Mesendoderm (in vitro differentiated cells): ENCODE data around the gene BLID.

Experiments
- DNase-seq: peaks from one replicate; pipeline ENCODE4 v3.0.0; 2013
- H2AK5ac ChIP-seq: 2 replicates; pipeline ENCODE4 v1.6.1; 2013; ENCODE audit warnings: low read length, inconsistent platforms
- H2BK120ac ChIP-seq: 2 replicates; pipeline ENCODE4 v1.6.1; 2013; ENCODE audit warnings: low read depth, mild to moderate bottlenecking, low read length, moderate library complexity, mixed read lengths
- H2BK15ac ChIP-seq: replicated peaks from 2 replicates; pipeline ENCODE4 v1.6.1; 2013; ENCODE audit warnings: low read depth, mild to moderate bottlenecking, moderate library complexity
- H2BK5ac ChIP-seq: 2 replicates; pipeline ENCODE4 v1.6.1; 2013; ENCODE audit warnings: low read length, inconsistent platforms
- H3K18ac ChIP-seq: 2 replicates; pipeline ENCODE4 v1.6.1; 2013; ENCODE audit warnings: mild to moderate bottlenecking, low read length, mixed read lengths
- H3K23ac ChIP-seq: one replicate; pipeline ENCODE4 v1.6.1; 2013; ENCODE audit warnings: low read length
- H3K27ac ChIP-seq: 2 replicates; pipeline ENCODE4 v1.5.1; 2013; ENCODE audit warnings: low read depth, mild to moderate bottlenecking, inconsistent platforms, low read length, moderate library complexity
- H3K27me3 ChIP-seq: 2 replicates; pipeline ENCODE4 v1.6.1; 2013; ENCODE audit warnings: low read length, control low read depth, mild to moderate bottlenecking, inconsistent platforms; ENCODE audit not compliant: insufficient read depth, poor library complexity
- H3K36me3 ChIP-seq: 2 replicates; pipeline ENCODE4 v1.6.1; 2013; ENCODE audit warnings: low read length, inconsistent platforms; ENCODE audit not compliant: control insufficient read depth, insufficient read depth
- H3K4ac ChIP-seq: one replicate; pipeline ENCODE4 v1.6.1; 2013; ENCODE audit warnings: low read depth, mild to moderate bottlenecking, low read length, moderate library complexity
- H3K4me1 ChIP-seq: 2 replicates; pipeline ENCODE4 v1.6.1; 2013; ENCODE audit warnings: low read depth, low read length, inconsistent platforms; ENCODE audit not compliant: control insufficient read depth
- H3K4me2 ChIP-seq: 2 replicates; pipeline ENCODE4 v1.6.1; 2013; ENCODE audit warnings: low read length
- H3K4me3 ChIP-seq: 2 replicates; pipeline ENCODE4 v1.5.1; 2013; ENCODE audit warnings: mild to moderate bottlenecking, low read length
- H3K56ac ChIP-seq: one replicate; pipeline ENCODE4 v1.6.1; 2013; ENCODE audit warnings: low read length
- H3K79me1 ChIP-seq: 2 replicates; pipeline ENCODE4 v1.6.1; 2013; ENCODE audit warnings: low read length, inconsistent platforms
- H3K79me2 ChIP-seq: 2 replicates; pipeline ENCODE4 v1.6.1; 2013; ENCODE audit warnings: mild to moderate bottlenecking, low read length; ENCODE audit not compliant: control insufficient read depth, insufficient read depth
- H3K9ac ChIP-seq: 2 replicates; pipeline ENCODE4 v1.6.1; 2013; ENCODE audit warnings: low read length, inconsistent platforms
- H4K5ac ChIP-seq: one replicate; pipeline ENCODE4 v1.6.1; 2013; ENCODE audit warnings: low read length
- H4K8ac ChIP-seq: one replicate; pipeline ENCODE4 v1.6.1; 2013; ENCODE audit warnings: low read depth, mild to moderate bottlenecking, control low read depth, low read length, moderate library complexity
- WGBS: extraction: QIAGEN DNeasy Blood & Tissue Kit; methylation state at CpG from one replicate; pipeline ENCODE4 v1.1.7; 2013; ENCODE audit warnings: low lambda C conversion rate, missing lambda C conversion rate; ENCODE audit not compliant: insufficient coverage; ENCODE audit errors: extremely low coverage; 5-methylcytosine and 5-hydroxymethylcytosine counted together

BLID gene

GRCh38 chr11:122145715-122146274 is 29.8 kb upstream of the BLID start:
- H3K27ac ChIP-seq, result no peak overlapping the region
- H2BK15ac ChIP-seq, result no peak overlapping the region
- no peak overlapping the region for H3K4me2 ChIP-seq
- no peak overlapping the region for H4K5ac ChIP-seq
- H3K56ac ChIP-seq, result no peak overlapping the region
- H3K9ac ChIP-seq, result no peak overlapping the region
- H3K23ac ChIP-seq, result no peak overlapping the region
- H3K4ac ChIP-seq, result no peak overlapping the region
- no peaks in the 10 kb centered on the region for H3K27me3 ChIP-seq
- H3K18ac ChIP-seq, result no peak overlapping the region
- no peak overlapping the region for H2AK5ac ChIP-seq
- H3K79me2 ChIP-seq, result no peaks in the 10 kb centered on the region
- H2BK5ac ChIP-seq, result no peak overlapping the region
- H3K36me3 ChIP-seq, result no peaks in the 10 kb centered on the region
- no peaks in the 10 kb centered on the region for H3K4me1 ChIP-seq
- no peak overlapping the region for H4K8ac ChIP-seq
- H2BK120ac ChIP-seq, result no peak overlapping the region
- no peak overlapping the region for H3K4me3 ChIP-seq
- no peaks in the 10 kb centered on the region for H3K79me1 ChIP-seq
- no peak for DNase-seq

DNA sequence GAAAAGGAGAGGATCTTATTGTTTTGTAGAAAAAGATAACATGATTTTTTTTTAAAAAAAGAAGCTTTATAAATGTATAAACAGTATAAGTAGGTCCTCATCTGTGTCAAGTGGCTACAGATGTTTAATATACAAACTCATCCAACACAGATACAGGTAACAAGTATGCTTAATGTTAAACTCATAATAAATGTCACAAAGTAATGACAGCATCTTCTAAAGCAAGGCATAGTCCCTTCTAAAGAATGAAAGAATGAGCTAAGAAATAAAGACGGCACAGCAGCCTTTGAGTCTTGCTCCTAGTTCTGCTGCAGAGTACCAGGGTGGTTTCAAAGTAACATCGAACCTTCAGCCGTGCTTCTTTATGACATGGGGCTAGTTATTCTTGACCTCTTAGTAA is 28.7 kb upstream of the BLID start:
- Histone ChIP-seq H2BK120ac (no peak overlapping the region), H3K27ac (no peak overlapping the region), H3K79me1 (no peaks in the 10 kb centered on the region), H3K23ac (no peak overlapping the region), H2BK5ac (no peak overlapping the region), H3K36me3 (no peaks in the 10 kb centered on the region), H2BK15ac (no peak overlapping the region), H4K5ac (no peak overlapping the region), H3K18ac (no peak overlapping the region), H3K56ac (no peak overlapping the region), H3K4ac (no peak overlapping the region), H3K4me1 (no peaks in the 10 kb centered on the region), H3K9ac (no peak overlapping the region), H3K4me3 (no peak overlapping the region), H2AK5ac (no peak overlapping the region), H3K79me2 (no peaks in the 10 kb centered on the region), H3K4me2 (no peak overlapping the region), H3K27me3 (no peaks in the 10 kb centered on the region), H4K8ac (no peak overlapping the region)
- WGBS, result no CpG with 5 or more reads among the region's 3 CpGs
- DNase-seq, result no peak

- Histone ChIP-seq H3K9ac (no peak overlapping the region), H3K18ac (no peak overlapping the region), H3K23ac (no peak overlapping the region), H3K79me2 (no peaks in the 10 kb centered on the region), H3K4ac (no peak overlapping the region), H3K79me1 (no peaks in the 10 kb centered on the region), H4K5ac (no peak overlapping the region), H3K27ac (no peak overlapping the region), H3K36me3 (no peaks in the 10 kb centered on the region), H2AK5ac (no peak overlapping the region), H2BK5ac (no peak overlapping the region), H2BK15ac (no peak overlapping the region), H3K4me1 (no peaks in the 10 kb centered on the region), H2BK120ac (no peak overlapping the region), H4K8ac (no peak overlapping the region), H3K4me2 (no peak overlapping the region), H3K27me3 (no peaks in the 10 kb centered on the region), H3K56ac (no peak overlapping the region), H3K4me3 (no peak overlapping the region)
- no CpG with 5 or more reads among the region's 7 CpGs for WGBS
- DNase-seq, result no peak
These were observed 25.7 kb upstream of the BLID start for GRCh38 chr11:122141725-122142124.

DNA sequence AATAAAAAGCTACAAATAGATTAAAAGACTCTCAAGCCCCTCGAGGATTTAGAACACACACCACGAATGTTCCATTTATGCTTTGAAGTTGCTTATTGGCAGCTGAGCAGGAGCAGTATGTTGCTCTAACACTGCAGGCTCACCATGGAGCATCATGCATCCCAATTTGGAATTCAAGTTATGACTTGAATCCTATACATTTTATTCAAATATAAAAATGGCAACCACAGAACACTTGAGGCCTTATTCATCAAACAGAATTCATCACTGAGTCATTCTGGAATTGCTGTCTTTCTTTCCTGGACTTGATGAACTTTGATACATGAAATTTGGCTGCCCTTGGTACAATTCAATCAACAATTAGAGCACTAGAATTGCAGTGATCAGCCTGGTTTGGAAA is 24.5 kb upstream of the BLID start:
- Histone ChIP-seq H3K4me2 (no peak overlapping the region), H3K56ac (no peak overlapping the region), H4K5ac (no peak overlapping the region), H3K9ac (no peak overlapping the region), H2BK15ac (no peak overlapping the region), H4K8ac (no peak overlapping the region), H2BK5ac (no peak overlapping the region), H3K27ac (no peak overlapping the region), H2AK5ac (no peak overlapping the region), H3K4me3 (no peak overlapping the region), H3K18ac (no peak overlapping the region), H3K23ac (no peak overlapping the region), H3K27me3 (no peaks in the 10 kb centered on the region), H3K4me1 (no peaks in the 10 kb centered on the region), H3K79me1 (no peaks in the 10 kb centered on the region), H3K36me3 (no peaks in the 10 kb centered on the region), H2BK120ac (no peak overlapping the region), H3K4ac (no peak overlapping the region), H3K79me2 (no peaks in the 10 kb centered on the region)
- no CpG with 5 or more reads among the region's 2 CpGs for WGBS
- DNase-seq, result no peak

DNA sequence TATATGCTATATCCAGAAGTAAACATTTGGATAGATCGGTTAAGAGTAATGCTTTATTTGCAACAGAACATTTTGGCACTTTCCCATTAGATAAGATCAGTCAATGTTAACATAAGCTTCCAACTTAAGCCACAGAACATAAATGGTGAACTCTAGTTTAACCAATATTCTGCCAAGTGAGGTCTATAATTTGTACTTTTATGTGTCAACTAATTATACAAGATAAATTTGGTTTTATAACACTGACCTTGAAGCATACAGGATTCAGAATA is 23.5 kb upstream of the BLID start:
- H4K8ac ChIP-seq, result no peak overlapping the region
- no peak overlapping the region for H3K18ac ChIP-seq
- H3K4me2 ChIP-seq, result no peak overlapping the region
- H2BK15ac ChIP-seq, result no peak overlapping the region
- no peak overlapping the region for H2BK5ac ChIP-seq
- H3K56ac ChIP-seq, result no peak overlapping the region
- H3K36me3 ChIP-seq, result no peaks in the 10 kb centered on the region
- H3K27ac ChIP-seq, result no peak overlapping the region
- H2AK5ac ChIP-seq, result no peak overlapping the region
- no peak overlapping the region for H3K4me3 ChIP-seq
- no CpG with 5 or more reads among the region's 1 CpG for WGBS
- no peak overlapping the region for H3K23ac ChIP-seq
- no peaks in the 10 kb centered on the region for H3K79me2 ChIP-seq
- no peak overlapping the region for H3K9ac ChIP-seq
- H3K27me3 ChIP-seq, result no peaks in the 10 kb centered on the region
- no peak overlapping the region for H2BK120ac ChIP-seq
- no peak for DNase-seq
- no peaks in the 10 kb centered on the region for H3K4me1 ChIP-seq
- no peaks in the 10 kb centered on the region for H3K79me1 ChIP-seq
- H4K5ac ChIP-seq, result no peak overlapping the region
- H3K4ac ChIP-seq, result no peak overlapping the region

GRCh38 chr11:122138744-122139594 is 23.0 kb upstream of the BLID start:
- Histone ChIP-seq H2BK120ac (no peak overlapping the region), H2BK5ac (no peak overlapping the region), H3K56ac (no peak overlapping the region), H3K27ac (no peak overlapping the region), H3K79me1 (no peaks in the 10 kb centered on the region), H3K9ac (no peak overlapping the region), H3K36me3 (no peaks in the 10 kb centered on the region), H3K79me2 (no peaks in the 10 kb centered on the region), H4K8ac (no peak overlapping the region), H3K27me3 (no peaks in the 10 kb centered on the region), H2BK15ac (no peak overlapping the region), H3K23ac (no peak overlapping the region), H3K4me1 (no peaks in the 10 kb centered on the region), H3K4ac (no peak overlapping the region), H3K18ac (no peak overlapping the region), H2AK5ac (no peak overlapping the region), H3K4me3 (no peak overlapping the region), H4K5ac (no peak overlapping the region), H3K4me2 (no peak overlapping the region)
- WGBS, result no CpG with 5 or more reads among the region's 5 CpGs
- peak; percentile 43 for DNase-seq
